ENCODE data around the gene FLNA.
"Not testable (repeated sequence)": the region's sequence is repeated elsewhere in the genome, so short reads cannot be mapped to it uniquely, and the experiment has no call there.

The FLNA gene

GRCh38 chrX:154352466-154352865, 22.0 kb downstream of the FLNA start:
- Histone ChIP-seq H3K9me3 (ENCODE audit: control insufficient read depth in 1 of 2, low read length in 2 of 2) (no peaks in the 10 kb centered on the region), H3K36me3 (ENCODE audit: control insufficient read depth in 1 of 2, insufficient read depth in 2 of 2, low read length in 2 of 2) (peaks cover 5 to 29% of the 10 kb centered on the region in 2 donors), H3K4me3 (ENCODE audit: low read depth in 1 of 2, low read length in 2 of 2) (no peak overlapping the region), H3K9ac (ENCODE audit: low read depth in 1 of 2, low read length in 2 of 2) (no peak overlapping the region), H3K4me1 (ENCODE audit: control insufficient read depth in 1 of 2, insufficient read depth in 2 of 2, low read length in 2 of 2) (peaks cover 14 to 19% of the 10 kb centered on the region in 2 donors), H3K27me3 (ENCODE audit: control insufficient read depth in 1 of 2, insufficient read depth in 2 of 2, low read length in 2 of 2) (no peaks in the 10 kb centered on the region), H3K27ac (ENCODE audit: low read depth, low read length) (no peak overlapping the region)

- Histone ChIP-seq H3K9me3 (ENCODE audit: control insufficient read depth in 1 of 2, low read length in 2 of 2) (no peaks in the 10 kb centered on the region), H3K36me3 (ENCODE audit: control insufficient read depth in 1 of 2, insufficient read depth in 2 of 2, low read length in 2 of 2) (peaks cover 5 to 26% of the 10 kb centered on the region in 2 donors), H3K27ac (ENCODE audit: low read depth, low read length) (no peak overlapping the region)
Measured at GRCh38 chrX:154352012-154352401, 22.4 kb downstream of the FLNA start.

DNA sequence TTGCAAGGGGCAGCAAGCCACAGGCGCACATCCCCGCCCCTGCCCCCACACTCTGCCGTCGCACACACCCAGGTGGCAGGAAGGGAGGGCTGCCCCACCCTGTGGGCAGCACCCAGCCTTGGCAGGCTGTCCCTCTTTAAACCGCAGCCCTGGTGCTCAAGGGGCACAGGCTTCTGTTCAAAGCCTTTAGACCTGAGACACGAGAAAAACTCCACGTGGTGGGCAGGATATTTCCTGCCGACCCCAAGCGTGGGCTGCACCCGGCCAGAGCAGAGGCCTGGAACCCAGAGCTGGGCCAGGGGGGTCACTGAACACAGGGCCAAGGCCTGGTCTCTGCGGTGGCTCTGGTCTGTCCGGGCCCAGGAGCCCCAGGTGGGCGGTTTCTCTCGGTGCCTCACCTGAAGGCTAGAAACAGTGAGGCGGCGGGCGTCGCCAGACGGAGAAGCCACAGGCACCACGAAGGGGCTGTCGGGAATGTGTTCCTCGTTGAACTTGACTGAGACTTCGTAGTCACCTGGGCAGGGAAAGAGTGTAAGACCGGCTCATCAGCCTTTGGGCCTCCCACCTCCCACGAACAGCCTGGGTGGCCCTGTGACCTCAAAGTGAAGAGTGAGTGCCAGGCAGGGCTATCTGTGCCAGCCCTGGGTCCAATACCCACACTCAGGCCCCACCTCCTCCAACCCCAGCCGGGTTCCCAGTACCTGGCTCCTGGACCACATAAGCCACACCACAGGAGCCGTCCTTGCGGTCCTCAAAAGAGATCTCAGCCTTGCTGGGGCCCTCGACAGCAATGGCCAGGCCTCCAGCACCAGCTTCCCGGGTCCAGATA, 23.0 kb downstream of the FLNA start:
- H3K9me3 ChIP-seq (ENCODE audit: control insufficient read depth in 1 of 2, low read length in 2 of 2): no peaks in the 10 kb centered on the region
- peak overlapping the region; percentile 32 for H3K27ac ChIP-seq (ENCODE audit: low read depth, low read length)
- no peak overlapping the region for H3K9ac ChIP-seq (ENCODE audit: low read depth in 1 of 2, low read length in 2 of 2)
- no peaks in the 10 kb centered on the region for H3K27me3 ChIP-seq (ENCODE audit: control insufficient read depth in 1 of 2, insufficient read depth in 2 of 2, low read length in 2 of 2)
- H3K4me1 ChIP-seq (ENCODE audit: control insufficient read depth in 1 of 2, insufficient read depth in 2 of 2, low read length in 2 of 2): peaks cover 19 to 23% of the 10 kb centered on the region in 2 donors
- no peak overlapping the region for H3K4me3 ChIP-seq (ENCODE audit: low read depth in 1 of 2, low read length in 2 of 2)
- H3K36me3 ChIP-seq (ENCODE audit: control insufficient read depth in 1 of 2, insufficient read depth in 2 of 2, low read length in 2 of 2): peaks cover 5 to 26% of the 10 kb centered on the region in 2 donors

More at GRCh38 chrX:154352012-154352401, 22.4 kb downstream of the FLNA start:
- Histone ChIP-seq H3K4me3 (ENCODE audit: low read depth in 1 of 2, low read length in 2 of 2) (no peak overlapping the region), H3K9ac (ENCODE audit: low read depth in 1 of 2, low read length in 2 of 2) (no peak overlapping the region), H3K27me3 (ENCODE audit: control insufficient read depth in 1 of 2, insufficient read depth in 2 of 2, low read length in 2 of 2) (no peaks in the 10 kb centered on the region), H3K4me1 (ENCODE audit: control insufficient read depth in 1 of 2, insufficient read depth in 2 of 2, low read length in 2 of 2) (peaks cover 19 to 23% of the 10 kb centered on the region in 2 donors)

GRCh38 chrX:154350429-154351182, 23.8 kb downstream of the FLNA start:
- Histone ChIP-seq H3K27ac (ENCODE audit: low read depth, low read length) (peak overlapping the region; percentile 32), H3K9ac (ENCODE audit: low read depth in 1 of 2, low read length in 2 of 2) (peak overlapping the region; percentile 48 to 54), H3K9me3 (ENCODE audit: control insufficient read depth in 1 of 2, low read length in 2 of 2) (no peaks in the 10 kb centered on the region), H3K27me3 (ENCODE audit: control insufficient read depth in 1 of 2, insufficient read depth in 2 of 2, low read length in 2 of 2) (no peaks in the 10 kb centered on the region), H3K36me3 (ENCODE audit: control insufficient read depth in 1 of 2, insufficient read depth in 2 of 2, low read length in 2 of 2) (peaks cover 5 to 26% of the 10 kb centered on the region in 2 donors), H3K4me1 (ENCODE audit: control insufficient read depth in 1 of 2, insufficient read depth in 2 of 2, low read length in 2 of 2) (peaks cover 19 to 23% of the 10 kb centered on the region in 2 donors), H3K4me3 (ENCODE audit: low read depth in 1 of 2, low read length in 2 of 2) (peak overlapping the region in 1 of 2 donors; percentile 15)

DNA sequence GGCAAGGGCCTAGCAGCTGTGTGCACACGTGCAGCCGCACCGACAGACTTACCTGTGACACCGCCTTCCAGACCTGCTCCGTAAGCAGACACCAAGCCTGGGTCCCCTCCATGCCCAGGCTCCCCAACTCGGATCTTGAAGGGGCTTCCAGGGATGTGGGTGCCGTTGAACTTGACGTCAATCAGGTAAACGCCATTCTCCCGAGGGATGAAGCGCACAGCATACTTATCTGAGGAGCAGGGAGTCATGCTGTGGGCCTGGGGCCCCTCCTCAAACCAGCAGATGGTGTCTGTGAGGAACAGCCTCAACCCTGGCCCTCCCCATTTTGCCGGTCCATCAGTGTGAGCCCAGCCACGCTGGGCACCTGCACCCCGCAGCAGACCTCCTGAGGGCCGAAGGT, 24.5 kb downstream of the FLNA start:
- H3K36me3 ChIP-seq (ENCODE audit: control insufficient read depth in 1 of 2, insufficient read depth in 2 of 2, low read length in 2 of 2): peaks cover 5 to 26% of the 10 kb centered on the region in 2 donors
- no peak overlapping the region for H3K4me3 ChIP-seq (ENCODE audit: low read depth in 1 of 2, low read length in 2 of 2)
- H3K9ac ChIP-seq (ENCODE audit: low read depth in 1 of 2, low read length in 2 of 2): peak overlapping the region in 1 of 2 donors; percentile 54
- H3K27me3 ChIP-seq (ENCODE audit: control insufficient read depth in 1 of 2, insufficient read depth in 2 of 2, low read length in 2 of 2): no peaks in the 10 kb centered on the region
- H3K4me1 ChIP-seq (ENCODE audit: control insufficient read depth in 1 of 2, insufficient read depth in 2 of 2, low read length in 2 of 2): peaks cover 19 to 23% of the 10 kb centered on the region in 2 donors
- H3K9me3 ChIP-seq (ENCODE audit: control insufficient read depth in 1 of 2, low read length in 2 of 2): no peaks in the 10 kb centered on the region
- H3K27ac ChIP-seq (ENCODE audit: low read depth, low read length): no peak overlapping the region

DNA sequence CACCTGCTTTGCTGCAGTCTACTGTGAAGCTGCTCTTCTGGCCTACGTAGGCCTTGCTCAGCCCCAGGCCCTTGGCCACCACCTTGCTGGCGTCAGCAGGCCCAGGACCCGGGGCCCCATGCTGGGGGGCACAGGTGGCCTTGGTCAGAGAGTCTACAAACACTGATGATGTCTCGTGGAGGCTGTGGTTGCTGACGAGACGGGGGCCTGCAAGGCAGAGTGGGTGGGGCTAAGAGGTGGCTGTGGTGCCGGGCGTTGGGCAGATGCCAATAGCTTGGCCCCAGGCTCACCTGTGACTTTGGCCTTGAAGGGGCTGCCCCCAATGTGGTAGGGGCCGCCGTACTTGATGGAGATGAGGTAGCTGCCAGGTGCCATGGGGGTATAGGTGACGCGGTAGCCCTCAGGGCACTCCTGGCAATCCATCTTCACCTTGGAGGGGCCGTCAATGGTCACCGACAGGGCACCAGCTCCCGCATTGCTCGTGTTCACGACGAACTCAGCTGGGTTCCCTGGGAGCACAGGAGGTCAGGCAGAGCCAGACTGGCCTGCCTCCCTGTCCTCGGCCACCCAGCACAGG, 25.0 kb downstream of the FLNA start:
- Histone ChIP-seq H3K9me3 (ENCODE audit: control insufficient read depth in 1 of 2, low read length in 2 of 2) (no peaks in the 10 kb centered on the region), H3K36me3 (ENCODE audit: control insufficient read depth in 1 of 2, insufficient read depth in 2 of 2, low read length in 2 of 2) (peaks cover 5 to 26% of the 10 kb centered on the region in 2 donors), H3K27ac (ENCODE audit: low read depth, low read length) (no peak overlapping the region), H3K4me1 (ENCODE audit: control insufficient read depth in 1 of 2, insufficient read depth in 2 of 2, low read length in 2 of 2) (peaks cover 19 to 23% of the 10 kb centered on the region in 2 donors), H3K27me3 (ENCODE audit: control insufficient read depth in 1 of 2, insufficient read depth in 2 of 2, low read length in 2 of 2) (no peaks in the 10 kb centered on the region), H3K4me3 (ENCODE audit: low read depth in 1 of 2, low read length in 2 of 2) (no peak overlapping the region), H3K9ac (ENCODE audit: low read depth in 1 of 2, low read length in 2 of 2) (no peak overlapping the region)

DNA sequence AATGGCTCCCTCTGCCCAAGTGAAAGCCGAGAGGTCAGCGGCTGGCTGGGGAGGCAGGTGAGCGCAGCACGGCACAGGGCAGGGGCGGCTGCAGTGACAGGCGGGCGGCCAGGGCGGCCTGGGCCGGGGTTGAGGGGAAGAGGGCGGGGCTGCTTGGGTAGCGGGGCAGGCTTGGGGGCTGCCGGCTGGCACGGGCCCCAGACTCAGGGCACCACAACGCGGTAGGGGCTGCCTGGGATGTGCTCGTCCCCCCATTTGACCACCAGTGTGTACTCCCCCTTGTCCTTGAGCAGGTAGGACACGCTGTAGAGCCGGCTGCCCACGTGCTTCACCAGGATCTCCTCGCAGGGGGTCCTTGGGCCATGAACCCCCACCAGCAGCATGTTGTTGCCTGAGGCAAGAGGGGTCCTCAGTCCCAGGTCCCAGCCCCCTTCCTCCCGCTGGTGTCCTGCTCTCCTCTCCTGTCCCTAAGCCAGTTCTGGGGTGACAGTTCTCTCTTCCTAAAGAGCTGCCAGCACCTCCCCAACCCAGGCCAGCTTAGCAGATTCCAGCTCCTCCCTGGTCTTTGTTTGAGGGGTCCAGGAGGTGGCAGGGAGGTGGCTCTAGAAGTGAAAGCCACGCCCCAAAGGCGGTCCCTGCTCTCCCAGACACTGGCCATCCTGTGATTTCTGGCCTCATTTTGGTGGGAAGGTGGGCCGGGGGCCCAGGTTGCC, 25.6 kb downstream of the FLNA start:
- H3K9me3 ChIP-seq (ENCODE audit: control insufficient read depth in 1 of 2, low read length in 2 of 2): no peaks in the 10 kb centered on the region
- H3K27me3 ChIP-seq (ENCODE audit: control insufficient read depth in 1 of 2, insufficient read depth in 2 of 2, low read length in 2 of 2): no peaks in the 10 kb centered on the region
- H3K27ac ChIP-seq (ENCODE audit: low read depth, low read length): no peak overlapping the region
- H3K9ac ChIP-seq (ENCODE audit: low read depth in 1 of 2, low read length in 2 of 2): no peak overlapping the region
- peaks cover 19 to 23% of the 10 kb centered on the region in 2 donors for H3K4me1 ChIP-seq (ENCODE audit: control insufficient read depth in 1 of 2, insufficient read depth in 2 of 2, low read length in 2 of 2)
- H3K4me3 ChIP-seq (ENCODE audit: low read depth in 1 of 2, low read length in 2 of 2): no peak overlapping the region
- peaks cover 5 to 21% of the 10 kb centered on the region in 2 donors for H3K36me3 ChIP-seq (ENCODE audit: control insufficient read depth in 1 of 2, insufficient read depth in 2 of 2, low read length in 2 of 2)

GRCh38 chrX:154348114-154348531, 26.3 kb downstream of the FLNA start:
- Histone ChIP-seq H3K9me3 (ENCODE audit: control insufficient read depth in 1 of 2, low read length in 2 of 2) (no peaks in the 10 kb centered on the region), H3K9ac (ENCODE audit: low read depth in 1 of 2, low read length in 2 of 2) (no peak overlapping the region), H3K36me3 (ENCODE audit: control insufficient read depth in 1 of 2, insufficient read depth in 2 of 2, low read length in 2 of 2) (peaks cover 5 to 16% of the 10 kb centered on the region in 2 donors), H3K4me3 (ENCODE audit: low read depth in 1 of 2, low read length in 2 of 2) (no peak overlapping the region), H3K4me1 (ENCODE audit: control insufficient read depth in 1 of 2, insufficient read depth in 2 of 2, low read length in 2 of 2) (peaks cover 19 to 23% of the 10 kb centered on the region in 2 donors), H3K27me3 (ENCODE audit: control insufficient read depth in 1 of 2, insufficient read depth in 2 of 2, low read length in 2 of 2) (no peaks in the 10 kb centered on the region), H3K27ac (ENCODE audit: low read depth, low read length) (no peak overlapping the region)

- H3K27me3 ChIP-seq (ENCODE audit: control insufficient read depth in 1 of 2, insufficient read depth in 2 of 2, low read length in 2 of 2); H3K9ac ChIP-seq (ENCODE audit: low read depth in 1 of 2, low read length in 2 of 2); H3K4me3 ChIP-seq (ENCODE audit: low read depth in 1 of 2, low read length in 2 of 2); H3K9me3 ChIP-seq (ENCODE audit: control insufficient read depth in 1 of 2, low read length in 2 of 2); H3K36me3 ChIP-seq (ENCODE audit: control insufficient read depth in 1 of 2, insufficient read depth in 2 of 2, low read length in 2 of 2); H3K27ac ChIP-seq (ENCODE audit: low read depth, low read length); H3K4me1 ChIP-seq (ENCODE audit: control insufficient read depth in 1 of 2, insufficient read depth in 2 of 2, low read length in 2 of 2): not testable (repeated sequence)
Measured at GRCh38 chrX:154343620-154344019, 30.8 kb downstream of the FLNA start.
